ENCODE results near the gene VPS13D.

VPS13D gene, protein sequence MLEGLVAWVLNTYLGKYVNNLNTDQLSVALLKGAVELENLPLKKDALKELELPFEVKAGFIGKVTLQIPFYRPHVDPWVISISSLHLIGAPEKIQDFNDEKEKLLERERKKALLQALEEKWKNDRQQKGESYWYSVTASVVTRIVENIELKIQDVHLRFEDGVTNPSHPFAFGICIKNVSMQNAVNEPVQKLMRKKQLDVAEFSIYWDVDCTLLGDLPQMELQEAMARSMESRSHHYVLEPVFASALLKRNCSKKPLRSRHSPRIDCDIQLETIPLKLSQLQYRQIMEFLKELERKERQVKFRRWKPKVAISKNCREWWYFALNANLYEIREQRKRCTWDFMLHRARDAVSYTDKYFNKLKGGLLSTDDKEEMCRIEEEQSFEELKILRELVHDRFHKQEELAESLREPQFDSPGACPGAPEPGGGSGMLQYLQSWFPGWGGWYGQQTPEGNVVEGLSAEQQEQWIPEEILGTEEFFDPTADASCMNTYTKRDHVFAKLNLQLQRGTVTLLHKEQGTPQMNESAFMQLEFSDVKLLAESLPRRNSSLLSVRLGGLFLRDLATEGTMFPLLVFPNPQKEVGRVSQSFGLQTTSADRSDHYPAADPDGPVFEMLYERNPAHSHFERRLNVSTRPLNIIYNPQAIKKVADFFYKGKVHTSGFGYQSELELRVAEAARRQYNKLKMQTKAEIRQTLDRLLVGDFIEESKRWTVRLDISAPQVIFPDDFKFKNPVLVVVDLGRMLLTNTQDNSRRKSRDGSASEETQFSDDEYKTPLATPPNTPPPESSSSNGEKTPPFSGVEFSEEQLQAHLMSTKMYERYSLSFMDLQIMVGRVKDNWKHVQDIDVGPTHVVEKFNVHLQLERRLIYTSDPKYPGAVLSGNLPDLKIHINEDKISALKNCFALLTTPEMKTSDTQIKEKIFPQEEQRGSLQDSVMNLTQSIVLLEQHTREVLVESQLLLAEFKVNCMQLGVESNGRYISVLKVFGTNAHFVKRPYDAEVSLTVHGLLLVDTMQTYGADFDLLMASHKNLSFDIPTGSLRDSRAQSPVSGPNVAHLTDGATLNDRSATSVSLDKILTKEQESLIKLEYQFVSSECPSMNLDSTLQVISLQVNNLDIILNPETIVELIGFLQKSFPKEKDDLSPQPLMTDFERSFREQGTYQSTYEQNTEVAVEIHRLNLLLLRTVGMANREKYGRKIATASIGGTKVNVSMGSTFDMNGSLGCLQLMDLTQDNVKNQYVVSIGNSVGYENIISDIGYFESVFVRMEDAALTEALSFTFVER (N-terminal part only)

DNA sequence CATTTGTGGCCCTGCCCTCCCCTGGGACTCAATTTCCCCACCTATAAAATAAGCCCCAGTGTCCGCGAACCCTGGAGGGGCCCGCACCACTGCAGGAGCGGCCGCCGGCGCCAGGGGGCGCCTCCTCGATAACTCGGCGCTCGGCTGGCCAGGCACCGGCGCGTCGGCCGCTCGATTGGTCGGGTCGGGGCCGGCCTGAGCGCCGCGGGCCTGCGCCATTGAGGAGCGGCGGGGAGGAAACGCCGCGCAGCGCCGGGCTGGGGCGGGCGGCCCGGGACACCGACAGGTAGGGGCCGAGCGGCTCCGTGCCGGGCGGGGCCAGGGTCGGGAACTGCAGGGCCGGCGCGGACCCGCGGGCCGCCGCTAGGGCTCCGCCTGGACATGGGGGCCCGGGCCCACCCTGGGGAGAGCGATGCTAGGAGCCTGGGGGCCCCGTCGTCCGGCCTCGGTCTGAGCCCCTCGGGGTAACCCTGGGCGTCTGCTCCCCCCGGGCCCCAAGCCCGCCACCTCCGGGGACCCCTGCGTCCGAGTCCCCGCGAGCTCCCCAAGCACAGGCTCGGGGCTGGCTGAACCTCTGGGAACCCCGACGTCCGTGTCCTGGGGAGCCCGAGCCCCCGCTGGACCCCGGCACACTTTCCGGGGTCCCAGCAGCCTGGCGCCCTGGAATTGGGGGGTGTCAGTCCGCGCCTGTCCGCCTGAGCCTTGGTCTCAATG, at the start of gene VPS13D:
Gene VPS13D (plus strand): TSS at position 196 of the 714 bp plus-strand sequence. CDS start 4,237 bp downstream, outside the sequence.
- peak; percentile 80 to 82 for DNase-seq

DNA sequence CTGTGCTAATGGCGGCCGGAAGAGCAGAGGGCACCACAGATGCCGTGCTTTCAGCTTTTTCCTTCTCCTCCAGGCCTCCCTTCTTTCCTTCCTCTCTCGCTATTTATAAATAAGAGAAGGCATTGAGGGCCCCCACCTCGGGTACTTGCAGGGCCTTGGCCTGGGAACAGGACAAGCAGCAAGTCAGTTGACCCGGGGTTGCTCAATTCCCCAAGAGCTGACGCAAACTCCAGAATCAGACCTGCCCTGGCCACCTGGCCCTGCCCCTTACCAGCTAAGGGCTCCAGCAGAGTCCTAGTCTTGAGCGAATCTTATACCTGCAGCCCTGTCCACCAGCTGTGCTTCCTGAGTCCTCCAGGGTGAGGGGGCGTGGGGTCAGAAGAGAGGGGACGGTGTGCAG, 49.5 kb upstream of the VPS13D start:
- peak in 1 of 2 donors; percentile 66 for DNase-seq

DNA sequence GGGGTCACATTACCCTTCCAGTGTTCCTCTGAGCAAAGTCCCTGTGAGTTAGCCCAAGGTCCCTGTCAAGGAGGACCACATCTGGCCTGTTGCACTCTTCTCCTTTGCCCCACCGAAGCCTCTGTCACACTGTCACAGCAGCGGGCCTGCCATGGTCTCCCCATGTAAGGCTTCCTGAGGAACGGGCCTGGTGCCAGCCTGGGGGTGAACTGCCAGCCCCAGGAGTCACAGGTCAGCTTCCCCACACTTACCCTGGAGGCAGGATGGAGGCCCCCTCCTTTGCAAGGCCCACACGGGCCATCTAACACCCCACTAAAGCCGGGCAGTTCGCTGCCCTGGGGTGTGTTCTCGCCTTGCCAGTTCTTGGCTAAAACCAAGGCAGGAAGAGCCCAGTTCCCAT, 48.9 kb upstream of the VPS13D start:
- DNase-seq, result no peak

- DNase-seq, result no peak
Observed at GRCh38 chr1:12181568-12181967, 48.3 kb upstream of the VPS13D start.

DNA sequence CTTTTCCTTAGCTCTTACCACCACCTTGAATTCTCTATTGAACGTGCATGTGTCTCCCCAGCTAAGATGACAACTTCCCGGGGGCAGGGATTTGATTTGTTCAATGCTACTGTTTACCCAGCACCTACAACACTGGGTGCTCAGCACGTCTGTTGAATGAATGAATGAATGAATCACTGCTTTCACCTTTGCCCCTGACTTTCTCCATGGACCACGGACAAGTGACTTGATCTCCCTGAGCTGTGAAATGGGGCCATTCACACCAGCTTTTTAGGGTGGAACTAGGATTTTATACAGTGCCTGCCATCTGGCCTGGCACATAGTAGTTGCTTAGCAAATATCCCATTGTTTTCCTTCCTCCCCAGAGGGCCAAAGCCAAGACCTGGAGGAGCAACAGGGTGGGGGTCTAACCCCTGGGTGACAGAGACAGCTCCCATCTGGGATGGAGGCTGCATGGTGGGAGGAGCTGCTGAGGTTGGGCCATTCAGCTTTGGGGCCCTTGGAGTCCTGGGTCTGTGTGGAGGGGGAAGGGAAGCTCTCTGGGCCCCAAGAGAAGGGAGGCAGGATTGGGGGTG, 47.3 kb upstream of the VPS13D start:
- no peak for DNase-seq

DNA sequence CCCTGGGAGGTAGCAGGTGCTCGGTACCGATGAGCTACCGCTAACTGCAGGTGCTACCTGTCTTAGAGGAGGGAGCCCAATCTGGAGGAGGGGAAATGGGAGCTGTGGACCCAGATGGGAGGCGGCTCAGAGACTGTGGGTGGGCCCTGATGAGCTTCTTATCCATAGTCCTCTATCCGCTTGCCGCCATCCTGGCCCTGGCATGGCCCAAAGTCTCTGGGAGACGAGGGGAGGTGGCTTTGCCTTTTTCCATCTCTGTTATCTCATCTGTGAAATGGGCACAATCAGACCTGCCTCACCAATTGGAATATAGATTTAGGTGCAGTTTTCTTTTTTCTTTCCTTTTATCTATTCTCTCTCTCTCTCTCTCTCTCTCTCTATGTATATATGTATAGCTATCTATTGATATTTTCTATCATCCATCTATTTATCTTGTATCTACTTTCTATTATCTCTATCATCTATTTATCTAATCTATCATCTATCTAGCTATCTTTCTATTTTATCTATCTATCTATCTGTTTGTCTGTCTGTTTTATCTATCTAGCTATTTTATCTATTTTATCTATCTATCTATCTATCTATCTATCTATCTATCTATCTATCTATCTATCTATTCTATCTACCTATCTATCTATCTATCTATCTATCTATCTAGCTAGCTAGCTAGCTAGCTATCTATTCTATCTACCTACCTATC, 46.6 kb upstream of the VPS13D start:
- DNase-seq, result no peak

DNA sequence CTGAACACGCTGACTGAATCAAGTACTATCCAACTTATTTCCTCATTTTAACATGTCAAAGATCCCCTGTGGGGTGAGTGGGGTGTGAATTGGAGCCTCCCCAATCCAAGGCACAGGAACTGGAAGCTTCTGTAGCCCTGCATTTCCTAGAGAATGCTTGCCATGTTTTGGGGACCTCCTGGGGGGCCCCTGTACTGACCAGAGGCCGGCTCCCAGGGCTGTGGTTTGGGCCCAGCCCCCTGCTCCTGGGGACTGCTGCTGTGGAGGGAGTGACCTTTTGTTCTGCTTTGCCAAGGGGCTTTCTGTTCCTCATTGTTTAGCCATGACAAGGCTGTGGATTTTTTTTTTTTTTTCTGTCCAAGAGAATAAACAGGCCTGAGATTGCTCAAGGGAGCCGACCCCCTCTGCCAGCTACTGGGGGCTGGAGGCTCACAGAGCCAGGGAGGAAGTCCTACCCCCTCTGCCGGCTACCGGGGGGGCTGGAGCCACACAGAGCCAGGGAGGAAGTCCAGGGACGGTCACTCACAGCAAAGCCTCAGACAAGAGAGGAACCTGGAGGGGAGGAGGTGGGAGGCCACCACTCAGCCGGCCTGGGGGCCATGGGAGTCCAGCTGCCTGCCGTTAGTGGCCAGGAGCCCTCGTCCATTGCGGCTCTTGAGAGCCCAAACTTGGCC, 45.7 kb upstream of the VPS13D start:
- DNase-seq, result peak in 1 of 2 donors; percentile 74

DNA sequence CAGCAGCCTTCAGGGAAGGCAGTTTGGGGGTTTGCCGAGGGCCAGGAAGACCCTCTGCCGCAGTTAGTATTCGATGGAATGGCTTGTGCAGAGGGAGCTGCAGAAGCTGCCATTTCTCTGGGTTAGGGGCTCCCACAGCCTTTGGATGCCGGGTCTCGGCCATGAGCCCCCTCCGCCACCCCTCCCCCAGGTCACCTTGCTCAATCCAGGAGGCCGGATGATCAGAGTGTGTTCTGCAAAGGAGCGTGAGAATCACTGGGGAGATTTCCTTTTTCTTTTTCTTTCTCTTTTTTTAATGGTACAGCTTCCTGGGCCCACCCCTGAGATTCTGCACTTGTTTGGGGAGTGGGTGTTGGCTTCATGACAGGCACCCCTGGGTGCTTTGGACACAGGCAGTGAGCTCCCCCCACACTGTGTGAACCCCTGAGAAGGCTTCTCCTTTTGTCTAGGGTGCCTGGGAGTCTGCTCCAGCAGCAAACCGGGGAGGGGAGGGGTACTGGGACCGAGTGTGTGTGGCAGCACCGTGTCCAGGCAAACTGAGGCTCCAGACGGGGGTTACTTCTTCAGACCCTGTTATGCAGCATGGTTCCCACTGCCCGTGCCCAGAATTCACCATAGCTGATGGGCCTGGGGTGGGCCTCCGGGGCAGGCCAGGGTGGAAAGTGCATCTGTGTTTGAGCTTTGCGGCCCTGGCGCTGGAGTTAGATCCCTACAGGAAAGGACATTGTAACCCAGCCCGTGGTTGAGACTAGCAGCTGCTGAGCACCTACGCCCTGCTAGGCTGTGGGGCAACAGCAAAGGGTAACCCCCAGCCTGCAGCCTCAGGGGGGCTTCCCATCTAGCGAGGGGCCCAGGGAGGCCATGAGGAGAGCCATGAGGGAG, 44.6 kb upstream of the VPS13D start:
- no peak for DNase-seq

DNA sequence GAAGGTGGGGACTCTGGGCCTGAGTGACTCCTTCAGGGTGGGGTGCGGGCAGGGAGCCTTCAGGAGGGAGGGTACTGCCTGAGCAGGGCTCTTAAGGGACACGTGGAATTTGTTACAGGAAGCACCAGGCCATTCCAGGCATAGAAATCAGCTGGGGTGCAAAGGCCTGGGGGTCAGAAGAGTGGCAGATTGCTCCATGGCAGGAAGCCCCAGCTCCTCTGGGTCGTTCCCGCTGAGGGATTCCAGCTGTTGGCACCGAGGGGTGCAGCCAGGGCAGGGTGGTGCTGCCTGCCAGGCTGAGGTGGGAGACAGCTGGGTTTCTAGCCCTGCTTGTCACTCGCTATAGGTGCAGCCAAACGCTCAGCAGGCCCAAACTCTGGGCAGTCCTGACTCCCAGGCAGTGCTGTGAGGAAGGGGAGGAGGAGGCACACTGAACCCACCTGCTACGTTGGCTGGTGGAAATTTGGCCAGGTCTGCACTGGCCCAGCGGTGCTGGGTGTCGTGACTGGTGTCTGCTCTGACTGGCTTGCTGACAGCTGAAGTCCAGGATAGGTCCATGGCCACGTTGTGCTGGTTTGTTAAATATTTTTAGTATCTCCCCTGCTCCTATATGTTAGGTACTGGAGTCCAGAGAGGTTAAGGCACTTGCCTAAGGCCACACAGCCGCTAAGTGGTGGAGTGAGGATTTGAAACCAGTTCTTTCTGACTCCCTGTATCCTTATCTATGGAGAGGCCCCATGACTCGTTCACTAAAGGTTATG, 43.7 kb upstream of the VPS13D start:
- DNase-seq, result no peak

DNA sequence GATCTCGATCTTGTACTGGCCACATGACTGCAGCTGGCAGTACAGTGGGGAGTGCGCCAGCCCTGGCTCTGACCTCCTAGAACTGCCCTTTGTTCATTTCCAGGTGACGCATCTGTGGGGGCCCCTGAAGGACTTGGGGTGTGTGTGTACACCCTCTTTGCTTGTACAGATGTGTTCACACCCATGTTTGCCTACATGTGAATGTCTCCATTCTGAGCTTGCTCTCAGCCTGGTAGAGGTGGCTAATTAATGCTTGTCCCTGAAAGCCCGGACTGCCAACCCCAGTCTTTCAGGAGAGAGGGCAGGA, 43.2 kb upstream of the VPS13D start:
- no peak for DNase-seq

- DNase-seq, result no peak
Observed at GRCh38 chr1:12188115-12188514, 41.7 kb upstream of the VPS13D start.

- DNase-seq, result no peak
Observed at GRCh38 chr1:12188657-12189327, 41.0 kb upstream of the VPS13D start.

GRCh38 chr1:12189328-12189682, 40.5 kb upstream of the VPS13D start:
- no peak for DNase-seq

DNA sequence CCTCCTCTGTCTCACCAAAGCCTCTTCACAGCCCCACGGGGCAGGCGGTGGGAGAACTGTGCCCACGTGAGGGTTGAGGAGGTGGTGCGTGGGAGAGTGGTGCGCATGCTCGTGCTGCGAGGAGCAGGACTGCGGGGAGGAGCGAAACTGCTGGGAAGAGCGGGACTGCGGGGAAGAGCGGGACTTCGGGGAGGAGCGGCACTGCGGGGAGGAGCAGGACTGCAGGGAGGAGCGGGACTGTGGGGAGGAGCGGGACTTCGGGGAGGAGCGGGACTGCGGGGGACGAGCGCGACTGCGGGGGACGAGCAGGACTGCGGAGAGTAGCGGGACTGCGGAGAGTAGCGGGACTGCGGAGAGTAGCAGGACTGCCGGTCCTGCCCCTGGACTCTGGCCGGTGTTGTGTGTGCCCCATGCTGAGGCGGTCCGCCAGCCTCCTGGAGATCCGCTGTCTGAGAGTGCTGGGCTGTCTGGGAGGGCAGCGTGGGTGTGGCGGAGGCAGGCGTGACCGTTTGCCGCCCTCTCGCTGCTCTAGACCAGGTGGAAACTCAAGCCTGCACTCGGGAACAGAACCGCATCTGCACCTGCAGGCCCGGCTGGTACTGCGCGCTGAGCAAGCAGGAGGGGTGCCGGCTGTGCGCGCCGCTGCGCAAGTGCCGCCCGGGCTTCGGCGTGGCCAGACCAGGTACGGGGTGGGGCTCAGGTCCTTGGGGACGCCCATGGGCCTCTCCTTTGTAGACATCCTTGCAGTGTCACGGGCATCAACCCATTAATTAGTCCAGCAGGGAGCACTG, 38.4 kb upstream of the VPS13D start:
- no peak for DNase-seq

- no peak for DNase-seq
Observed at GRCh38 chr1:12194666-12195216, 35.1 kb upstream of the VPS13D start.

GRCh38 chr1:12195416-12195815, 34.4 kb upstream of the VPS13D start:
- no peak for DNase-seq
